A549 treated with DMSO at 1 μM for 4 hours (cell line): ENCODE data around the gene BRD4. TPM values are rescaled to one million over a fixed set of nuclear protein-coding genes. Genes with fewer than 3 reads are reported as not detected.

Source experiments
- total RNA-seq: library from RNA; stranded (reverse); fragments of 200-300 nt; extraction: Qiagen RNA extraction; gene quantifications from 5 replicates; pipeline ENCODE4 v1.2.3, GENCODE V29; 2022; ENCODE audit warnings: low read depth

Gene BRD4
- 24.2 to 33.9 TPM (median 29.9 TPM) in 5 replicates for total RNA-seq

GRCh38 chr19:15332311-15332996 is at the start of gene BRD4:
BRD4 (minus strand) TSS chr19:15332539; CDS start chr19:15273099, 59,440 bp downstream.

DNA sequence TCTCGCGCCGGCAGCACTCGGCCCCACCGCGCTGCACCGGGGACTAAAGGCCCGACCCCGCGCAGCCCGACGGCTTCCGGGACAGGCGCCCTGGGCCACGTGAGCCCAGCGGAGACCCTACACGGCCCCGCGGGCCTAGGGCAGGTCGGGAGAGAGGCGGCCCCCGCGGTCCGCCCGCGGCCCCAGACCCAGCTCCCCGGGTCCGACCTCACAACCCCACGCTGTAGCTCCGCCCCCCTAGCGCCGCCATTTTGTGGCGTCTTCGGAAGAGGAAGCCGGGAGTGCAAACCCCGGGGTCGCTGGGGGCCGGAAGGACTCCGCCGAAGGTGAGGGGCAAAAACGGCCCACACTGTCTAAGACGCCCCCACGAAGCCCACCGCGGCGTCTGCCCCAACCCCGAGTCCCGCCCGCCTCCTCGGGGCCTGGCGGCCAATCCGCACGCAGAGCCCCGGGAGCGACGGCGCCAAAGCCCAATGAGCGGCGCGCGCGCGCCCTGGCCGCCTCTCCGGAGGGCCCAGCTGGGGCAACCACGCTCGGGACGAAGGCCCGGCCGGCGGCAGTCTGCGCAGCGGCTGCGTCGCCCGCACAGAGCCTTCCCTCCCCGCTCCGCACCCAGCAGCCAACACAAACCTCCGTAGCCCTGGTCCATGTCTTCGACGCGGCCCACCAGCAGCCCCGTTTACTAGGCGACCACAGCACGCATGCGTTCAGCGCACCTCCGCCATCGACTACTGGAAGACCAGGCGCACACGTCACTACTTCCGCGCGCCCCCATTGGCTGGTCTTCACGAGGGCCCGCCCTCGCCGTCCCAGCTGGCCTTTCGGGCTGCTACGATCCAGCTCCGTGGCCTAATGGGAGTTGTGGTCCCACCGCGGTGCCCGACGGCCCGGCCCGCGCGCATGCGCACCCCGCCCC is 47.0 kb upstream of the BRD4 start, which contains the start of gene AKAP8:
AKAP8 (minus strand) TSS at position 705 of the 916 bp plus-strand sequence; CDS start at position 649, 56 bp downstream.

GRCh38 chr19:15200553-15201364 is 131.6 kb downstream of the BRD4 start, which contains the start of gene NOTCH3:
NOTCH3 (minus strand) TSS chr19:15200995; CDS start chr19:15200905, 90 bp downstream.

Other genes with a start within 250 kb of the BRD4 start
- gene SYDE1, start 225.1 kb downstream of the BRD4 start, total RNA-seq: 13.7 to 16.3 TPM (median 14.5 TPM) in 5 replicates
- gene NOTCH3, start 131.5 kb downstream of the BRD4 start, total RNA-seq: 7.9 to 10.2 TPM (median 9.9 TPM) in 5 replicates
- 0.05 to 0.10 TPM in 2 of 5 replicates, not detected in the others for gene EPHX3, start 100.1 kb downstream of the BRD4 start, total RNA-seq
- 15.7 to 20.3 TPM (median 18.1 TPM) in 5 replicates for gene AKAP8, start 47.2 kb upstream of the BRD4 start, total RNA-seq
- 34.8 to 41.9 TPM (median 38.5 TPM) in 5 replicates for gene AKAP8L, start 86.4 kb upstream of the BRD4 start, total RNA-seq
- gene WIZ, start 117.4 kb upstream of the BRD4 start, total RNA-seq: 15.5 to 24.5 TPM (median 22.0 TPM) in 5 replicates
- gene RASAL3, start 132.0 kb upstream of the BRD4 start, total RNA-seq: 0.05 TPM in 1 of 5 replicates, not detected in the others
- 0.07 to 0.10 TPM in 2 of 5 replicates, not detected in the others for gene PGLYRP2, start 147.0 kb upstream of the BRD4 start, total RNA-seq
- gene CYP4F22, start 176.0 kb upstream of the BRD4 start, total RNA-seq: 0.04 to 0.08 TPM (median 0.08 TPM) in 5 replicates